HL-60 (cell line): ENCODE measurements around the gene HARS1. TPM values are rescaled to one million over a fixed set of nuclear protein-coding genes. Genes with fewer than 3 reads are reported as not detected.

Experiments
- microRNA-seq: library from miRNA; unstranded; fragments of <30 nt; microRNA quantifications from one replicate; pipeline ENCODE4, GENCODE V29; 2018

The HARS1 gene

Small RNAs within 50 kb of the gene (microRNA-seq; reads per million reads assigned to microRNA genes)
- not detected for gene MIR3655
